ENCODE data around the gene NR5A1.

The NR5A1 gene

DNA sequence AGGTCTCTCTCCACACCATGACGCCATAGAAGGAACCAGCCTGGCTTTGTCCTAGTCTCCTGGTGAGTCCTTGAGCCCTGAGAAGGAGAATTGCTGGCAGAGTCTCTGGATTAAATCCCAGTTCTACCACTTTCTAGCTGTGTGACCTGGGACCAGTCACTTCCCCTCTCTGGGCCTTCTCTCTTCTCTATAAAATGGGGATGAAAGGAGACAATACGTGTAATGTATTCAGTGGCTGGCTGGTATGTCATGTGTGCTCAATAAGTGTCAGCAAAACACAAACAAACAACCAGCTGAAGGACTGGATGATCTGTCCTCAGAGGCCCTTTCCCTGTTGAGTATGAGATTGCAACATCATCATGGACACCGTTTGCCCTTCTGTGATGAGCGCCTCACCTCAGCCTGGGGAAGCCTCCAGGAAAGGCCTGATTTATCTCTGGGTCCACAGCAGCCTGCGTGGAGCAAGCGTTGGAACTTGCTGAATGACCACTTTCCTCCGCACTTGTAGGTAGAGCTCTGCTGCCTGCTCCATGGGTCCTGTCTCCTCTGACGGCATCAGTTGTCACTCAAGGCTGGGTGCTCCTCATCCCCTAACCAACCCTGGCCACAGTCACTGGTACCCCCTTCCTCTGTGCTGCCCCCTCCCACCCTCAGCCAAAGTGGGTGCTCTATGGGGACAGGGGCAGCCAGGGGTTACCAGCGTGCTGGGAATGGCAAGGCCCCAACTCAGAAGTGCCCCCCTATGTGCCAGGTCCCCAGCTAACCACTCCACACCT is 3.6 kb upstream of the NR5A1 start:
- no peak for DNase-seq (ENCODE audit: extremely low read depth, low read depth)
- TF ChIP-seq, protein P1, sequence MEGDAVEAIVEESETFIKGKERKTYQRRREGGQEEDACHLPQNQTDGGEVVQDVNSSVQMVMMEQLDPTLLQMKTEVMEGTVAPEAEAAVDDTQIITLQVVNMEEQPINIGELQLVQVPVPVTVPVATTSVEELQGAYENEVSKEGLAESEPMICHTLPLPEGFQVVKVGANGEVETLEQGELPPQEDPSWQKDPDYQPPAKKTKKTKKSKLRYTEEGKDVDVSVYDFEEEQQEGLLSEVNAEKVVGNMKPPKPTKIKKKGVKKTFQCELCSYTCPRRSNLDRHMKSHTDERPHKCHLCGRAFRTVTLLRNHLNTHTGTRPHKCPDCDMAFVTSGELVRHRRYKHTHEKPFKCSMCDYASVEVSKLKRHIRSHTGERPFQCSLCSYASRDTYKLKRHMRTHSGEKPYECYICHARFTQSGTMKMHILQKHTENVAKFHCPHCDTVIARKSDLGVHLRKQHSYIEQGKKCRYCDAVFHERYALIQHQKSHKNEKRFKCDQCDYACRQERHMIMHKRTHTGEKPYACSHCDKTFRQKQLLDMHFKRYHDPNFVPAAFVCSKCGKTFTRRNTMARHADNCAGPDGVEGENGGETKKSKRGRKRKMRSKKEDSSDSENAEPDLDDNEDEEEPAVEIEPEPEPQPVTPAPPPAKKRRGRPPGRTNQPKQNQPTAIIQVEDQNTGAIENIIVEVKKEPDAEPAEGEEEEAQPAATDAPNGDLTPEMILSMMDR (IDR thresholded peaks at IDR 0.05; ENCODE audit: low read depth, low read length), result no peak

- DNase-seq (ENCODE audit: extremely low read depth, low read depth), result no peak
These were observed 753 bp upstream of the NR5A1 start for GRCh38 chr9:124507880-124508423.

DNA sequence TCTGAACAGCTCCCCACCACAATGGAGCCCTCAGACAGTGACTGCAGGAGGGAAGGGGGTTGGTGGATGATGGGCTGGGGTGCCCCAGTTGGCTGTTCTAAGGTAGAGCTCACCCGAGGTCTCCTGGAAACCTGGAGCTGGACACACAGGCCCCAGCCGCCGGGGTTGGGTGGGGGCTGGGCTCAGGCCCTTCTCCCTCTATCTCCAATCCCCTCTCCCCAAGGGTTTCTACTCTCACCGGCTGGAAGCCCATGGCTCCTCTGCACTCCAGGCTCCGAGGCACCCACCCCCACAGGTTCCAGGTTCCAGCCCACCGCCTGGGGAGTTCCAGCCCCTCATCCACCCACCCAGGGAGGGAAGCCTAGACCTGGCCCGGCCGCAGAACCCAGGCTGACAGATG is 766 bp downstream of the NR5A1 start:
- no peak for DNase-seq (ENCODE audit: extremely low read depth, low read depth)
- TF ChIP-seq, protein P1 (IDR thresholded peaks at IDR 0.05; ENCODE audit: low read depth, low read length), result no peak

More at GRCh38 chr9:124507880-124508423, 753 bp upstream of the NR5A1 start:
- TF ChIP-seq, protein P1 (IDR thresholded peaks at IDR 0.05; ENCODE audit: low read depth, low read length), result no peak

- TF ChIP-seq, protein P1 (IDR thresholded peaks at IDR 0.05; ENCODE audit: low read depth, low read length), result no peak
- DNase-seq (ENCODE audit: extremely low read depth, low read depth), result no peak
These were observed 1.3 kb downstream of the NR5A1 start for GRCh38 chr9:124505901-124506346.

- TF ChIP-seq, protein P1 (IDR thresholded peaks at IDR 0.05; ENCODE audit: low read depth, low read length), result no peak
- no peak for DNase-seq (ENCODE audit: extremely low read depth, low read depth)
These were observed 1.9 kb downstream of the NR5A1 start for GRCh38 chr9:124505006-124505900.

DNA sequence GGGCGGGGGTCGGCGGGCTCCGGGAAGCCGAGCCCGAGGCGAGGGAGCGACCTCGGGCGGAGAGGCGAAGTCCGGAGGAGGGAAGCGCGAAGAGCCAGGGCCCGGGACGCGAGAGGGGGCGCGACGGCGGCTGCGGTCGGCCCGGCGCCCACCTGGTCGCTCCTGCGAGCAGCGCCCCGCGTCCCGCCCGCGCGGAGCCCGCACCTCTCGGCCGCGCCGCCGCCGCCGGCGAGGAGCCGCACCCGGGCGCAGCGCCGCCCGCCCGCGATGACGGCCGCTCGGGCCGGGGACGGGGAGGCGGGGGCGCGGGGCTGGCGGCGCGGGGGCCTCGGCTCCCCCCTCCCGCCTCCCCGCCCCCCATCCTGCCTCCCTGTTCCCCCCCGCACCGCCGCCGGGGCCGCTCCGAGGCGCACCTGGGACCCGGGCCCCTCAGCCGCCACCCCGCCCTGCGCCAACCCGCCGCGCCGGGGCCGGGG is 2.6 kb downstream of the NR5A1 start:
- no peak for DNase-seq (ENCODE audit: extremely low read depth, low read depth)
- TF ChIP-seq, protein P1 (IDR thresholded peaks at IDR 0.05; ENCODE audit: low read depth, low read length), result no peak

Data from AG09319 (cell line).